Natural killer cell (primary cell): ENCODE measurements around the gene SLC35D3. TPM values are rescaled to one million over a fixed set of nuclear protein-coding genes. Genes with fewer than 3 reads are reported as not detected.
"Not testable (repeated sequence)": the region's sequence is repeated elsewhere in the genome, so short reads cannot be mapped to it uniquely, and the experiment has no call there.

Experiments
- ATAC-seq, 3 donors: fragments of 150-1000 bp in 2 of 3; fragments of 200-7000 bp in 1 of 3; cut with Tn5 transposase; 1 replicate in 1 of 3; 2 replicates in 2 of 3; pipeline ENCODE4 v1.10.0; 2021; ENCODE audit warnings: mild to moderate bottlenecking in 2 of 3, moderate library complexity in 2 of 3
- DNase-seq, 2 donors: peaks; one replicate each; pipeline versions ENCODE4 v3.0.0 to v3.0.0-alpha.2; 2013 to 2021; ENCODE audit warnings: mixed read lengths in 1 of 2
- H3K27ac ChIP-seq: one replicate; pipeline ENCODE4 v1.5.1; 2013; ENCODE audit warnings: mild to moderate bottlenecking, low read length
- H3K27me3 ChIP-seq: one replicate; pipeline ENCODE4 v1.6.1; 2013; ENCODE audit warnings: low read length; ENCODE audit not compliant: control insufficient read depth, insufficient read depth
- H3K36me3 ChIP-seq: one replicate; pipeline ENCODE4 v1.6.1; 2013; ENCODE audit warnings: low read length; ENCODE audit not compliant: control insufficient read depth, insufficient read depth
- H3K4me1 ChIP-seq: one replicate; pipeline ENCODE4 v1.6.1; 2013; ENCODE audit warnings: low read length; ENCODE audit not compliant: control insufficient read depth, insufficient read depth
- H3K4me3 ChIP-seq: one replicate; pipeline ENCODE4 v1.5.1; 2013; ENCODE audit warnings: low read length
- H3K9me3 ChIP-seq: one replicate; pipeline ENCODE4 v1.6.1; 2013; ENCODE audit warnings: low read length; ENCODE audit not compliant: control insufficient read depth, insufficient read depth
- H3K27ac Mint-ChIP-seq, 2 donors: one replicate each; pipeline ENCODE4 v1.8.0; 2022; ENCODE audit warnings: mild to moderate bottlenecking in 2 of 2, mixed read lengths in 2 of 2, moderate library complexity in 1 of 2
- H3K27me3 Mint-ChIP-seq, 2 donors: one replicate each; pipeline ENCODE4 v1.8.0; 2022; ENCODE audit warnings: low read depth in 2 of 2, mixed read lengths in 2 of 2
- H3K36me3 Mint-ChIP-seq: one replicate; pipeline ENCODE4 v1.8.0; 2022; ENCODE audit warnings: mixed read lengths
- H3K4me1 Mint-ChIP-seq, 2 donors: one replicate each; pipeline ENCODE4 v1.8.0; 2022; ENCODE audit warnings: mixed read lengths in 2 of 2
- H3K4me3 Mint-ChIP-seq: one replicate; pipeline ENCODE4 v1.8.0; 2022; ENCODE audit warnings: mild to moderate bottlenecking, moderate library complexity, mixed read lengths
- H3K9me3 Mint-ChIP-seq, 2 donors: one replicate each; pipeline ENCODE4 v1.8.0; 2022; ENCODE audit warnings: mixed read lengths in 2 of 2
- CTCF ChIP-seq: fragments of 200-600 bp; IDR thresholded peaks from one replicate; pipeline ENCODE4 v1.8.0; 2022; ENCODE audit warnings: antibody characterized with exemption
- WGBS: methylation state at CpG from one replicate; pipeline ENCODE4 v1.1.7; 2013; ENCODE audit warnings: missing lambda C conversion rate; ENCODE audit not compliant: insufficient coverage; 5-methylcytosine and 5-hydroxymethylcytosine counted together
- intact Hi-C: fragments of 100-400 bp; cut with micrococcal nuclease; formaldehyde crosslinking; loops from one replicate; pipeline ENCODE4 v1.14.2; 2022
- total RNA-seq, 4 donors: library from RNA; stranded (reverse); fragments of 120-200 nt in 1 of 4; gene quantifications; one replicate each; pipeline versions ENCODE4 v1.2.3 to v1.2.4, GENCODE V29; 2013 to 2022

SLC35D3 gene
- total RNA-seq, 3 donors from 2014 or later (not counting 1 experiment from before 2014, with no cell fraction given) = 0.28 TPM; not detected in 2

DNA sequence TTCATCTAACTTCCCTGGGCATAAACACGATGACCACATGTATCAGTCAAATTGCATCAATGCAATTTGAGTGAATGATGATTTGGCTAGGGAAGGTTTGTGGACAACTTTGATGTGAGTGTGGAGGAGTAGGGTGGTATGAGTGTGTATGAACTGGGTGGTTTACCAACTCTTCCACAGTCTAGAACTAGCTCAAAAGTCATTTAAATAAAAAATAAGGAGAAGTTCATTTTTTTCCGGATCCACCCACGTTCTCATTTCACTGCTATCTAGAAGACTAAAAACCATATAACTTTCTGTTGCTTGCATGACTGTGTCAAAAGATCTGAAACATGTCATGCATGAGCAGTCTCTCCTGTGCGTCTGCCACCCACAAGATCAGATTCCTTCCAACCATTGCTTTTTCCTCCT is 23.6 kb downstream of the SLC35D3 start:
- ATAC-seq (no peak), DNase-seq (no peak)
- H3K4me3 ChIP-seq = no peak overlapping the region
- no peaks in the 10 kb centered on the region for H3K9me3 ChIP-seq
- TF ChIP-seq CTCF = no peak
- no peak overlapping the region for H3K27ac ChIP-seq
- no peaks in the 10 kb centered on the region for H3K36me3 ChIP-seq
- peaks cover 13 to 28% of the 10 kb centered on the region in 2 donors for H3K27me3 Mint-ChIP-seq
- no peaks in the 10 kb centered on the region for H3K4me1 ChIP-seq
- H3K4me1 Mint-ChIP-seq = no peaks in the 10 kb centered on the region
- peaks cover 2% of the 10 kb centered on the region for H3K27me3 ChIP-seq
- intact Hi-C loops = no loop called here
- no peak overlapping the region for H3K27ac Mint-ChIP-seq
- no peak overlapping the region for H3K4me3 Mint-ChIP-seq
- WGBS = 86% methylated on average over 4 of the region's 4 CpGs
- peaks cover 2 to 3% of the 10 kb centered on the region in 2 donors for H3K9me3 Mint-ChIP-seq
- H3K36me3 Mint-ChIP-seq = no peaks in the 10 kb centered on the region

DNA sequence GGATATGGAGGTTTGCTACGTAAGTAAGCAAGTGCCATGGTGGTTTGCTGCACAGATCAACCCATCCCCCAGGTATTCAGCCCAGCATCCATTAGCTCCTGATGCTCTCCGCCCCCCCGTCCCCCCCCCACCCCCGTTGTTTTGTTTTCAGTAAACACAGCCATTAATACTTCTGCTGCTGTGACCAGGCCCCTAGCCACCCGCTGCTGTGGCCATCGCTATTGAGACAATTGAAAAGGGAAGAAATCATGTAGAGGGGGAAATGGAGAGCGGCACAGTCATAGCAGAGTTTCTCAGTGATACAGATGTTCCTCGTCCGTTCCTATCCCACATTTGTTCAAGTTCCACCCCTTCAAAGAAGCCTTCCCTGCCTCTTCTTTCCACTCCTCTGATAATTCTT is 24.9 kb downstream of the SLC35D3 start:
- DNase-seq (no peak), ATAC-seq (no peak)
- Histone ChIP-seq H3K4me3 (no peak overlapping the region), H3K4me1 (no peaks in the 10 kb centered on the region), H3K9me3 (no peaks in the 10 kb centered on the region), H3K27me3 (peaks cover 2% of the 10 kb centered on the region), H3K36me3 (no peaks in the 10 kb centered on the region), H3K27ac (no peak overlapping the region)
- Mint-ChIP-seq H3K4me1 (no peaks in the 10 kb centered on the region), H3K9me3 (no peaks in the 10 kb centered on the region), H3K27me3 (peaks cover 10 to 20% of the 10 kb centered on the region in 2 donors), H3K4me3 (no peak overlapping the region), H3K27ac (no peak overlapping the region), H3K36me3 (no peaks in the 10 kb centered on the region)
- 96% methylated on average over 5 of the region's 9 CpGs for WGBS
- intact Hi-C loops = no loop called here
- no peak for TF ChIP-seq CTCF

- H3K4me1 ChIP-seq, H3K27ac ChIP-seq, H3K27me3 ChIP-seq, H3K27ac Mint-ChIP-seq, H3K36me3 Mint-ChIP-seq, H3K4me3 Mint-ChIP-seq, H3K9me3 ChIP-seq, H3K4me3 ChIP-seq, H3K9me3 Mint-ChIP-seq, ATAC-seq, H3K4me1 Mint-ChIP-seq, H3K36me3 ChIP-seq, DNase-seq, intact Hi-C loops: not testable (repeated sequence)
- WGBS = 90% methylated on average over 3 of the region's 3 CpGs
- peaks cover 15 to 30% of the 10 kb centered on the region in 2 donors for H3K27me3 Mint-ChIP-seq
Observed at GRCh38 chr6:136949957-136950356, 27.9 kb downstream of the SLC35D3 start.

DNA sequence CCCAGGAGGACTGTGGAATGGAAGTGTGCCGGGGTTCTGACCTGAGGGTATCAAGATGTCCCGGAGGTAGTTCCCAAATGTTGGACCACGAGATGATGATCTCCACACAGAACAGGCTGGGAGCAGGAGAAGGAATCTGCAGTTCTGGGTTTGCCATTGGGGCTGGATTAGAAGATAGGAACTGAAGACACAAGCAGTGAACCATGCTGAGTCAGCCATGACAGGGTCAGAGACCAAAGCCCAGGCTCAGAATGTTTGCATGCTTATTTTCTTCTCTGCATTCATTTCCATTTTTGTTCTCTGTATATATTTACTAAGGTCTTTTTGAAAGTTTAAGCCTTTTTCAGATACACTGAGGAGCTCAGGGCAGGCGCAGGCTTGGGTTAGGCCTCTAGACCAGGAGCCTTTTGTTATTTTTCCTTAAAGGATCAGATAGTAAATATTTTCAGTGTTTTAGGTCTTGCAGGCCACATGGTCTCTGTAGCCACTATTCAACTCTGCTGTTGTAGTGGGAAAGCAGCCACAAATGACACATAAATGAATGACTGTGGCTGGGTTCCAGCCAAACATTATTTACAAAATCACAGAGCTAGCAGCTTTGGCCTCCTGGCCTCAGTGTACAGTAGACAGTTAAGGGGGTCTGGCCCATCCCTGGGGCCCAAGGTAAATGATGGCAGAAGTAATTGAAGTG is 28.5 kb downstream of the SLC35D3 start:
- Histone ChIP-seq H3K9me3 (no peaks in the 10 kb centered on the region), H3K36me3 (no peaks in the 10 kb centered on the region), H3K27ac (no peak overlapping the region), H3K27me3 (peaks cover 1% of the 10 kb centered on the region), H3K4me3 (no peak overlapping the region), H3K4me1 (no peaks in the 10 kb centered on the region)
- H3K27ac Mint-ChIP-seq = no peak overlapping the region
- no peak for ATAC-seq
- WGBS = 83% methylated on average over 4 of the region's 4 CpGs
- no peaks in the 10 kb centered on the region for H3K9me3 Mint-ChIP-seq
- no peak overlapping the region for H3K4me3 Mint-ChIP-seq
- H3K4me1 Mint-ChIP-seq = no peaks in the 10 kb centered on the region
- H3K27me3 Mint-ChIP-seq = peaks cover 20 to 36% of the 10 kb centered on the region in 2 donors
- H3K36me3 Mint-ChIP-seq = no peaks in the 10 kb centered on the region
- no peak for TF ChIP-seq CTCF
- DNase-seq = no peak
- intact Hi-C loops = no loop called here
